Keratinocyte (primary cell): ENCODE results near the gene TUBE1.

Experiments used
- EZH2 ChIP-seq: IDR thresholded peaks from one replicate; pipeline ENCODE4 v1.6.1; 2012; ENCODE audit warnings: inconsistent platforms, mild to moderate bottlenecking, low read length, moderate library complexity
- TF ChIP-seq, protein P1 (sequence below), 3 experiments: IDR thresholded peaks in 1 of 3; conservative IDR thresholded peaks in 1 of 3; optimal IDR thresholded peaks in 1 of 3; 2 replicates in 2 of 3; 3 replicates in 1 of 3; pipeline versions ENCODE3 to v1.5.1; 2011; ENCODE audit warnings: low read length in 3 of 3, mild to moderate bottlenecking in 3 of 3, moderate library complexity in 2 of 3, control low read depth in 1 of 3, inconsistent platforms in 1 of 3; ENCODE audit not compliant: insufficient read depth in 2 of 3; ENCODE audit errors: extremely low read depth in 1 of 3

DNA sequence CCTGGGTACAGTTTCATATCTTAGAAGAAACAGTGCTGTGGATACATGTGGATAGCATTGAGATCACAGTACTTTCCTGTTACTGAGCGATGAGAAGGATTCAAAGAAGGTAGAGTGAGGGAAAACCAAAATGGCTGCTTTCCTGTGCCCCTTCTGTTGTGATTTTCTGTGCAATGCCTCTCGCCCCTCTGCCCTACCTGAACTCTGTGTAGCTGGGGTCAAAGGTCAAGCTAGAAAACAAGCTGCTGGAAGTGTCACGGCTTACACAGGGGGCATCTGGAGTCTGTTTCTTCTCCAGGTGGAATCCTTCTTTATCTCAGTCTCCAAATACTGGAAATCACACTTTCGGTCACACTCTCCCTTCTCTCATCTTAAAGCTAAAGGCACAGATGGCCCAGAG, 60.3 kb downstream of the TUBE1 start:
- TF ChIP-seq, protein P1, sequence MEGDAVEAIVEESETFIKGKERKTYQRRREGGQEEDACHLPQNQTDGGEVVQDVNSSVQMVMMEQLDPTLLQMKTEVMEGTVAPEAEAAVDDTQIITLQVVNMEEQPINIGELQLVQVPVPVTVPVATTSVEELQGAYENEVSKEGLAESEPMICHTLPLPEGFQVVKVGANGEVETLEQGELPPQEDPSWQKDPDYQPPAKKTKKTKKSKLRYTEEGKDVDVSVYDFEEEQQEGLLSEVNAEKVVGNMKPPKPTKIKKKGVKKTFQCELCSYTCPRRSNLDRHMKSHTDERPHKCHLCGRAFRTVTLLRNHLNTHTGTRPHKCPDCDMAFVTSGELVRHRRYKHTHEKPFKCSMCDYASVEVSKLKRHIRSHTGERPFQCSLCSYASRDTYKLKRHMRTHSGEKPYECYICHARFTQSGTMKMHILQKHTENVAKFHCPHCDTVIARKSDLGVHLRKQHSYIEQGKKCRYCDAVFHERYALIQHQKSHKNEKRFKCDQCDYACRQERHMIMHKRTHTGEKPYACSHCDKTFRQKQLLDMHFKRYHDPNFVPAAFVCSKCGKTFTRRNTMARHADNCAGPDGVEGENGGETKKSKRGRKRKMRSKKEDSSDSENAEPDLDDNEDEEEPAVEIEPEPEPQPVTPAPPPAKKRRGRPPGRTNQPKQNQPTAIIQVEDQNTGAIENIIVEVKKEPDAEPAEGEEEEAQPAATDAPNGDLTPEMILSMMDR (optimal IDR thresholded peaks at IDR 0.05 in 1 of 3, IDR thresholded peaks at IDR 0.05 in 1 of 3, conservative IDR thresholded peaks at IDR 0.05 in 1 of 3; ENCODE audit: extremely low read depth in 1 of 3, insufficient read depth in 2 of 3, low read length in 3 of 3) = no peak
- no peak for TF ChIP-seq EZH2
